NOMO-1 treated with DMSO at 0.1 percent for 48 hours (cell line): ENCODE data around the gene DENND6B.
"Not testable (repeated sequence)": the region's sequence is repeated elsewhere in the genome, so short reads cannot be mapped to it uniquely, and the experiment has no call there.

ENCODE experiments used
- DNase-seq: peaks from one replicate; lab custom pipeline; 2025; ENCODE audit not compliant: unreplicated experiment; lab: John Stamatoyannopoulos, UW

DENND6B gene, protein sequence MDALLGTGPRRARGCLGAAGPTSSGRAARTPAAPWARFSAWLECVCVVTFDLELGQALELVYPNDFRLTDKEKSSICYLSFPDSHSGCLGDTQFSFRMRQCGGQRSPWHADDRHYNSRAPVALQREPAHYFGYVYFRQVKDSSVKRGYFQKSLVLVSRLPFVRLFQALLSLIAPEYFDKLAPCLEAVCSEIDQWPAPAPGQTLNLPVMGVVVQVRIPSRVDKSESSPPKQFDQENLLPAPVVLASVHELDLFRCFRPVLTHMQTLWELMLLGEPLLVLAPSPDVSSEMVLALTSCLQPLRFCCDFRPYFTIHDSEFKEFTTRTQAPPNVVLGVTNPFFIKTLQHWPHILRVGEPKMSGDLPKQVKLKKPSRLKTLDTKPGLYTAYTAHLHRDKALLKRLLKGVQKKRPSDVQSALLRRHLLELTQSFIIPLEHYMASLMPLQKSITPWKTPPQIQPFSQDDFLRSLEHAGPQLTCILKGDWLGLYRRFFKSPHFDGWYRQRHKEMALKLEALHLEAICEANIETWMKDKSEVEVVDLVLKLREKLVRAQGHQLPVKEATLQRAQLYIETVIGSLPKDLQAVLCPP

DNA sequence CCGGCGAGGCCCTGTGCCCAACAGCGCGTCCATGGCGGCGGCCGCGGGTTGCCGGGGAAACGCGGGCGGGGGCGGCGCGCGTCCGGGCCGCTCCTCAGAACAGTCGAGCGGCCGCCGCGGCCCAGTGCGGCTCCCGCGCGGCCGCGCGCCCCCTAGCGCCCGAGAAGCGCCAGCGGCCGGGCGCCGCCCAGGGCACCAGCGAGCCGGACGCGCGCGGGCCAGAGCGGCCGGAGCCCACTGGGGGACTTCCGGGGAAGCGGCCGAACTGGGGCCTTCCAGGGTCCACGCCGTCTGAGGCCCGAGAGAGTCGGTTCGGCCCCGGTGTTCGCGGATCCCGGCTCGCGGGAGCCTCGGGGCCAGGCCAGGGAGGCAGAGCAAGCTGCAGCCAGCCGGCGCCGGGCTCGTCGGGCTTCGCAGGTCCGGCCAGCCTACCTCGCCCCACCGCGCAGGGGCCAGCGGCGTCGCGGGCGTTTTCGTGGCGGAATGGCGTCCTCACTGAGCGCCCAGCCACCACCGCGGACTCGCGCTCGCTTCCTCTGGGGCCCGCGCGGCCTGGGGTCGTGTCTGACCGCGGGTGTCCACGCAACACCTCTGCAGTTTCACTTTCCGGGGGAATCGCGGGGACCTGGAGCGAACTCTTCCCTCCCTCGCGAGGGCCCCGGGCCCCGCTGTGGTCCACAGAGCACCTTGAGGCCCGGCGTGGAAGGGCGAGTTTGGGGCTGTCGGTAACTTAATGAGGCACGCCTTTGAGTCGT is at the start of gene DENND6B:
Gene DENND6B, minus strand, starts transcription at position 57 of the 755 bp plus-strand sequence. Its CDS starts 24 bp downstream, at position 33.
- DNase-seq, result peak; percentile 69

DNA sequence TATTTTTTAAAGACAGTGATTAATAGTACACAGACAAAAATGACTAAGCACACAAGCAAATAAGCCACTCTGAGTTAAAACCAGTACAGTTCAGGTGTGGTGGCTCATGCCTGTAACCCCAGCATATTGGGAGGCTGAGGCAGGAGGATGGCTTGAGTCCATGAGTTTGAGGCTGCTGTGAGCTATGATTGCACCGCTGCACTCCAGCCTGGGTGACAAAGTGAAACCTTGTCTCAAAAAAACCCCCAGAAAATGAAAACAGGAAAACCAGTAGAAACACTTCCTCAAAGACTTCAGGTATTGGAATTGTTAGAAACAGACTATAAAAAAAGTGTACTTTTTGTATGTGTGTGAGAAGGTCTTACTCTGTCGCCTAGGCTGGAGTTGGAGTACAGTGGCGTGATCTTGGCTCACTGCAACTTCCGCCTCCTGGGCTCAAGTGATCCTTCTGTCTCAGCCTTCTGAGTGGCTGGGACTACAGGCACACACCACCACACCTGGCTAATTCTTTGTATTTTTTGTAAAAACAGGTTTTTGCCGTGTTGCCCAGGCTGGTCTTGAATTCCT is 49.4 kb upstream of the DENND6B start:
- DNase-seq, result no peak

DNA sequence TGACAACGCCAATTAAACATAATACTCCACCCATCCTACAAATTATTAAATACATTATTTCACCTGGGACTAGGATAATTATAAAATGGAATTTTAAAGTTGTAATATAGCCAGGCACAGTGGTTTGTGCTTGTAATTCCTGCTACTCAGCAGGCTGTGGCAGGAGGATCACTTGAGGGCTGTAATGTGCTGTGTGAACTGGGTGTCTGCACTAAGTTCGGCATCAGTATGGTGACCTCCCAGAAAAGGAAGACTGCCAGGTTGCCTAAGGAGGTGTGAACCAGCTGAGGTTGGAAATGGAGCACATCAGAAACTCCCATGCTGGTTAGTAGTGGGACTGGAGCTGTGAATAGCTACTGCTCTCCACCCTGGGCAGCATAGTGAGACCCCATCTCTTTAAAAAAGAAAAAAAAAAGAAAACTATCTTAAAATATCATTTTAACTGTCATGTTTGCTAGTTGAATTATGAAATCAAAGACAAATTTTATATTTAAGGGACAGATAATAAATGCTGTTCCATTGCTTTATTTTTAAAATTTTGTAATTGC is 44.4 kb upstream of the DENND6B start:
- DNase-seq, result no peak

DNA sequence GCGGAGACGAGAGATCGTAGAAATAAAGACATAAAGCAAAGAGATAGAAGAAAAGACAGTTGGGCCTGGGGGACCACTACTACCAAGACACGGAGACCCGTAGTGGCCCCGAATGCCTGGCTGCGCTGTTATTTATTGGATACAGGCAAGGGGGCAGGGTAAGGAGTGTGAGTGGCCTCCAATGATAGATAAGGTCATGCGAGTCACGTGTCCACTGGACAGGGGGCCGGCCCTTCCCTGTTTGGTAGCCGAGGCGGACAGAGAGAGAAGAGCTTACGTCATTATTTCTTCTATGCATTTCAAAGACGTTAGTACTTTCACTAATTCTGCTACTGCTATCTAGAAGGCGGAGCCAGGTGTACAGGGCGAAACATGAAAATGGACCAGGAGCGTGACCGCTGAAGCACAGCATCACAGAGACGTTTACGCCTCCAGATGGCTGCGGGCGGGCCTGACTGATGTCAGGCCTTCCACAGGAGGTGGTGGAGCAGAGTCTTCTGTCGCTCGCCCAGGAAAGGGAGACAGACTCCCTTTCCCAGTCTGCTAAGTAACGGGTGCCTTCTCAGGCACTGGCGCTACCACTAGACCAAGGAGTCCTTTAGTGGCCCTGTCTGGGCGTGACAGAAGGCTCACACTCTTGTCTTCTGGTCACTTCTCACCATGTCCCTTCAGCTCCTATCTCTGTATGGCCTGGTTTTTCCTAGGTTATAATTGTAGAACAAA is 41.1 kb upstream of the DENND6B start:
- DNase-seq, result no peak

DNA sequence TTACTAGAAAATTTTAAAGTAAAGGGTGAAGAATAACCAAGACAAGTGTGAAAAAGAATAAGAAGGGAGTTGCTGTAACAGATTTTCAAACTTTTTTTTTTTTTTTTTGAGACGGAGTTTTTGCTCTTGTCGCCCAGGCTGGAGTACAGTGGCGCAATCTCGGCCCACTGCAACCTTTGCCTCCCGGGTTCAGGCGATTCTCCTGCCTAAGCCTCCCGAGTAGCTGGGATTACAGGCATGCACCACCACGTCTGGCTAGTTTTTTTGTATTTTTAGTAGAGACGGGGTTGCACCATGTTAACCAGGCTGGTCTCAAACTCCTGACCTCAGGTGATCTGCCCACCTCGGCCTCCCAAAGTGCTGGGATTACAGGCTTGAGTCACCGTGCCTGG is 37.0 kb upstream of the DENND6B start:
- DNase-seq, result not testable (repeated sequence)

DNA sequence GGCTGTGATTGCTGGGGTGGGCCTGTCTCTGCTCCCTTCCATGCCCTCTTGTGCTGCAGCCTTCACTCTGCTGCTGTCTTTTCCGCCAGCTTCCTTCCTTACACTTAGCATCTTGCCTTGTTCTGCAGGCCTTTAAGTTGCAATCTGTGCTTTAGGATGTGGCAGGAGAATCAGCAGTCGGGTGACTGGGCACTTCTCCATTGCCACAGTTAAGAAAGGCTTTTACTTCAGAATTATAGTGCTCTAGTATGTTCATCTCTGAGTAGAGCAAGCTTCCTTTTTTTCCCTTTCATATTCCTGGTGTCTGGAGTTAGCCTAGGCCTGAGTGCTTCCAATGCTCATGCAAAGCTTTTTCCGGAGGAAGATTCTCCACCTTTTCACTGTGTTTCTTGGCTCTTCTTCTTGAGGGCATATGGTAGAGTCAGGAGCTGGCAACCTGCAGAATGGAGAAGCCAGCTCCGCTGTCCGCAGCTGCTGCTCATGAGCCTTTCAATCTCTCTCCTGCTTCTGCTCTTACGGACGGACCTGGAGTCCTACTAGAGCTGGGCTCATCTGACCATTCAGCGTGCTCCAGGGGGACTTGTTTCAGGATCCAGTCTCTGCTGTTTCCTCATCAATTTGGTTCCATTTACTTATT is 36.5 kb upstream of the DENND6B start:
- no peak for DNase-seq

DNA sequence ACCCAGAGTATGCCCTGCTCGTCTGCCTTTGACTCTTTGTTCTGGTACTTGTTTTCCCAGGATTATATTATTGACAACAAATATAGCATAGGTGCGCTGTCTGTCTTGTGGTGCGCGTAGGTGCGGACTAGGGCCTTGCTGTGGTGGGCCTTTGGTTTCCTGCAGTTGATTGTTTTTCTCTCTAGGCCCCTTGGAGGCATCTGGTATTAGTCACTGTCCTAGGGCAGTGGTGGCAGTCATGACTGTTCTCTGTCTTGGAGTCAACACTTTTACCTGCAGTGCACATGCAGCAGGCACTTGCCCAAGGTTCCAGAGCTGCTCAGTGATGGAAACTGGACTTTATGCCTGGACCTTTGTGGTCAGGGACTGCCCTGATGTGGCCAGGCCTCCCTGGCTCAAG is 34.9 kb upstream of the DENND6B start:
- no peak for DNase-seq

DNA sequence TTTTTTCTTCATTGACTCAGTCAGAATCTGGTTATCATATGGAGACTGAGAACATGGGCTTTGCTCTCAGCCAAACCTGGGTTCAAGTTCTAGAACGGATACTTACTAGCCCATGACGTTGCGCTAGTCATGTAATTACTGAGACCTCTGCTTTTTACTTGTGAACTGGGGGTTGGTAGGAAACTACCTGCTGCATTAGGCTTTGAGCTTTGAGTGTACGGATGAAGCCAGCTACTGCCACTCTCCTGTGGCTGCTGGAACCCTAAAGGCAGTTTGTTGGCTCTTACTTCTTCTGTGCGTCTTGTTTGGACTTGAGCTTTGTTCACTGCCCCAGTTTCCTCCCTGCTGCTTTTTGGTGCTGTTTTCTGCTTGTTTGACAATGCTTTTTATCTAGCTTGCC is 34.4 kb upstream of the DENND6B start:
- no peak for DNase-seq

DNA sequence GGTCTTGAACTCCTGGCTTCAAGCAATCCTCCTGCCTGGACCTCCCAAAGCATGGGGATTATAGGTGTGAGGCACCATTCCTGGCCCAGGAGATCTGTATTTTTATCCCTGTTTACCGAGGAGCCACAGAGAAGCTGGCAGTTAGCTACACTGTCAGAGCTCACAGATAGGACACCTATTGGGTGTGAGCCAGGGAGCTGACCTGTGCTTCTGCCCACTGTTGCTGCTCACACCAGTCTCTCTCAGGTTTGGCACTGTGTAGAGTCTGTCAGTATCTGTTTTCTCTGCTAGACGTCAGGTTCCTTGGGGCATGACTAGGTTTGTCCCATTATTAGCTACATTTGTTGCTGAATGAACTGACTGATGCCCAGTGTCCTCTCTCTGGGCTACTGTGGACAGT is 33.8 kb upstream of the DENND6B start:
- no peak for DNase-seq

DNA sequence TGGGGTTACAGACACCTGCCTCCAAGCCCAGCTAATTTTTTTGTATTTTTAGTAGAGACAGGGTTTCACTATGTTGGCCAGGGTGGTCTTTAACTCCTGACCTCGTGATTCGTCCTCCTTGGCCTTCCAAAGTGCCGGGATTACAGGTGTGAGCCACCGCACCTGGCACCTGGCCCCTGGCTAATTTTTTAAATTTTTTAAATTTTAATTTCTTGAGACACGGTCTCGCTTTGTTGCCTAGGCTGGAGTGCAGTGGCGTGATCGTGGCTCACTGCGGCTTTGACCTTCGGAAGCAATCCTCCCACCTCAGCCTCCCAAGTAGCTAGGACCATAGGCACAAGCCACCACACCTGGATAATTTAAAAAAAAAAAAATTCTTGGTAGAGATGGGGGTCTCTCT is 30.9 kb upstream of the DENND6B start:
- DNase-seq, result no peak

DNA sequence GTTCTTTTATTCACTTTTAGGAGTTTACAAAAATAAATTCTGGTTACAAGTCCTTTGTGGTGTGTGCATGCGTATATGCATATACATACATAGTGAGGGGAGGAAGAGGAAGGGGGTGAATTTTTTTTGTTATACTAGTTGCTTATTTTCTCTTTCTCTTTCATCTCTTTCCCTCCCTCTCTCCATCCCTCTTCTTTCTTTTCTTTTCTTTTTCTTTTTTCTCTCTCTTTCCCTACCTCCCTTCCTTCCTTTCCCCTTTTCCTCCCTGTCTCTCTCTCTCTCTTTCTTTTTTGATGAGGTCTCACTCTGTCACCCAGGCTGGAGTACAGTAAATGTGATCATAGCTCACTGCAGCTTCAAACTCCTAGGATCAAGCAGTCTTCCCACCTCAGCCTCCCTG is 30.4 kb upstream of the DENND6B start:
- no peak for DNase-seq

DNA sequence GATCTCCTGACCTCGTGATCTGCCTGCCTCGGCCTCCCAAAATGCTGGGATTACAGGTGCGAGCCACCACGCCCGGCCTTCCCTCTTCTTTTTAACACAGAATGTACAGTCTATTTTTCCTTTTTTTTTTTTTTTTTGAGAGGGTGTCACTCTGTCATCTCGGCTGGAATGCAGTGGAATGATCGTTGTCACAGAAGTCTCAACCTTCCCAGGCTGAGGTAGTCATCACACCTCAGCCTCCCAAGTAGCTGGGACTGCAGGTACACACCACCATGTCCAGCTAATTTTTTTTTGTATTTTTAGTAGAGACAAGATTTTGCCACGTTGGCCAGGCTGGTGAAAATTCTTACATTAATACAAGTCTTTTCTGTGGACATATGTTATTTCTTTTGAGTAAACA is 29.4 kb upstream of the DENND6B start:
- DNase-seq, result no peak

DNA sequence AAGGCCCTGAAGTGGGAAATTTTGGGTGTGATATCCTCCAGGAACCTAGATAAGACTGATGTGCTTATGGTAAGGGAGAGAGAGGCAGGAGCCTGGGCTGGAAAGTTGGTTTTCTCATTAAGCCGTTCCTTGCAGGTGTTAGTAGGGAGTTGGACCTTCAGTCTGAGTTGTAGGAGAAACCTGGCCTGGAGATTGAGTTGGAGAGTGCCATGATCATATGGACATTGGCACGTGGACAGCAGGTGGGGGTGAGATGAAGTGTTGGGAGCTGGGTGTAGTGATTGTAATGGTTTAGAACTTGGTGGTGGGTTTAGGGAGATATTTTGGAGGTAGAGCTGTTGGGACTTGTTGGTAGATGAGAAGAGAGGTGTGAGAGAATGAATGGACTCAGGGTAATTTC is 21.2 kb upstream of the DENND6B start:
- no peak for DNase-seq

DNA sequence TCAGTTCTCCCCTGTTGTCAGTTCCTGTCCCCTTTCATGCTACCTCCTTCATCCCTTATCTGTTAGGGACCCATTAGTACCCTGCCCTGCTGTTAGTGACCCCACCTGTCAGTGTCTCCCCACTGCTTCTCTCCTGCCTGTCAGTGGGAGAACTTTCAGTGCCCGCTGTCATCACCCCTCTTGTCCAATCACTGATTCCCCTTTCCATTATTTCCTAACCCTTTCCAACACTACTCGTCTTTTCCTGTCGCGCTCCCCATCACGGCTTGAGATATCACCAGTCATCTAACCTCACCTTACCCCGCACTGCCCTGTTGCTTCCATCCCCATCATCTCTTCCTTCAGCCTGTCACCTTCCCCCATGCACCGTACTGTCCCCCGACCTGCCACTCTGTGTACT is 20.3 kb upstream of the DENND6B start:
- DNase-seq, result no peak

DNA sequence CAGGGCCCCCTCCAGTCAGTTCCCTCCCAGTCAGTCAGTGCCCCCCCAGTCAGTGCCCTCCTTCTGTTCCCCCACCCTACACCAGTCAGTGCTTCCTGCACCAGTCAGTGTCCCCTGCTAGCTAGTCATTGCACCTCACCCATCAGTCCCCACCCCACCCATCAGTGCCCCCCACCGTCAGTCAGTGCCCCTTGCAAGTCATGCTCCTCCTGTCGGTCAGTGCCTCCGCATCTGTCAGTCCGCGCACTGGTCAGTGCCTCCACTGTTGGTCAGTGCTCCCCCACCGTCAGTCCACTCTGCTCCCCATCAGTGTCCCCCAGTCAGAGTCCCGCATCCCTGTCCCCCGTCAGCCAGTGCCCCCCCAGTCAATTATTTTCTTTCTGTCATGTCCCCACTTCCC is 19.7 kb upstream of the DENND6B start:
- DNase-seq, result no peak

DNA sequence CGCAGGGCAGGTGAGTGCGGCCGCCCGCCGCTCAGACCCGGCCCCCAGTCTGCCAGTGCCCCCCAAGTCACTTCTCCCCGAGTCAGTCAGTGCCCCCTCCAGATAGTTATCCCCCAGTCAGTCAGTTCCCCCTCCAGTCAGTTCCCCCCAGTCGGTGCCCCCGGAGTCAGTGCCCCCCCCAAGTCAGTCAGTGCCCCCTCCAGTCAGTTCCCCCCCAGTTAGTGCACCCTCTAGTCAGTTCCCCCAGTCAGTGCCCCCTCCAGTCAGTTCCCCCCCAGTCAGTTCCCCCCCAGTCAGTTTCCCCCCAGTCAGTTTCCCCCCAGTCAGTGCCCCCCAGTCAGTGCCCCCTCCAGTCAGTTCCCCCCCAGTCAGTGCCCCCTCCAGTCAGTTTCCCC is 16.7 kb upstream of the DENND6B start:
- DNase-seq, result no peak

DNA sequence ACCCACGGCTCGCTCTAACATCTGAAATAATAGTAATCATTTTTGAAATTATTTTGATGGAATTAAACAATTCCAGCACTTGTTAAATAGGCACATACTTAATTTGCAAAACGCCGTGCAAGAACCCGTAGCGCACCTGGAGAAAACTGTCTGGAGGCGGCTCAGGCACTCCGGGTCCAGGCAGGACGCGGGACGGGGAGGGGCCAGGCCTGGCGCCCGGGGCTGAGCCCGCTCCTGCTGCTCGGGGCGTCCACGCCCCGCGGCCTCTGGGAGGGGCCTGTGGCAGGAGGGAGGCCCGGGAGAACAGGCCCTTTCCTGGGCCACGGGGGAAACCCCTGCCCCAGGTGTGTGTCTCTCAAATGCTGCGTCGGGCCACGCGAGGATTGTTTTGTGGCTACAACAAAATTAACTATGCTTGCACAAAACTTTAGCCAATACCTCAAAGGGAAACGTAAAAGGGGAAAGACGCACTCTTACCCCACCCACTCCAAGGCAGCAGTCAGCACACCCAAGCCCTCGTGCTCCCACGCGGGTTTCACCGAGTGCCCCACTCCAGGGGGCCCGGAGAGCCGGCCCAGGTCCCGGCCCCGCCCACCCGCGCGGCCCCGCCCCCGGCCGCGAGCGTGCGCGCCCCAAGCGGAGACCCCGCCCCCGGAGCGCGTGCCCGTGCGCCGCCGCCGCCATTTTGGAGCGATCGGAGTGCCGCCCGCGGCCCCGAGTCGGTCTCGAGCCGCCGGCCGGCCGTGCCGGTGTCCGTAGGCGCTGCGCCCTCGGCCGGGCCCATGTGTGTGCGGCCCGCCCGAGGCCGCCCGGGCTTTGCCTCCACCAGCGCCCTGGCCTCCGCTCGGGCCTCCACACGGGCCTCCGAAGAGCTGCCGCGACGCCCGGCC is 16.1 kb upstream of the DENND6B start, which contains the start of gene PPP6R2:
Gene PPP6R2, plus strand, starts transcription at position 677 of the 890 bp plus-strand sequence. CDS start 50,582 bp downstream, outside the sequence.
- peak; percentile 34 for DNase-seq

DNA sequence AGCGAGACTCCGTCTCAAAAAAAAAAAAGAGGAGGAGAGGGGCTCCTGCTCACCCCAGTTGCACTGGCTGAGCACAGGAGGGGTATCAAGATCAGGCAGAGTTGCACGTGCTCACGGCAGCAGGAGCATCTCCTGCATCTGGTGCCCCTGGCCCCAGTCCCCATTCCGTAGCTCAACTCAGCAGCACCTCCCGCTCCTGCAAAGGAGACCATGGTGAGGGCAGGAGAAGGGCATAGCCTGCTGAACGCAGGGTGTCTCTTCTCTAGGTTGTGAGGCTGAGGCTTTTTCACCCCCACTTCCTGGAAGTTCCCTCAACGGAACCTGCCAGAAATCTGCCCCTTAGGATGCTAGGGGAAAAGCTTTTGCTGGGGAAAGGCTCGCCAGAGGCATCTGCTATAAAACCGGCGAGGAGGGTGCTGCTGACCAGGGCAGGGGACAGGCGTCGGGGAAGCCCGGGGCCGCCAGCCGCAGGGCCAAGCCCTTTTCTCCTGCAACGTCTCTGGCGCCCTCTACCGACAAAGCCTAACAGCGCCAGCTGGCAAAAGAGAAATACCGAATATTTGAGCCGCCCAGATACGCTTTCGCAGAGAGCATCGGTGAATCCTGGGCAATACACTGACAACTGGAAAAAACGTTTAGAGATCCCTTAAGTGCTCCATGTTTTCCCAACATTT is 15.3 kb upstream of the DENND6B start:
- peak; percentile 80 for DNase-seq
